Stimulated activated memory B cell treated with anti-CD40 and anti-IgM and Interleukin-4, amounts not matched to agents 10 μg/mL and 1 μg/mL and 100 μg/mL, for 72 hours (primary cell): ENCODE data around the gene PIP5KL1.

Source experiments
- ATAC-seq: fragments of 150-1000 bp; cut with Tn5 transposase; 2 replicates; pipeline ENCODE4 v1.10.0; 2021
- H3K27ac Mint-ChIP-seq: one replicate; pipeline ENCODE4 v1.8.0; 2022; ENCODE audit warnings: mild to moderate bottlenecking, mixed read lengths
- H3K27me3 Mint-ChIP-seq: one replicate; pipeline ENCODE4 v1.8.0; 2022; ENCODE audit warnings: mixed read lengths
- H3K36me3 Mint-ChIP-seq: one replicate; pipeline ENCODE4 v1.8.0; 2022; ENCODE audit warnings: mixed read lengths
- H3K4me1 Mint-ChIP-seq: one replicate; pipeline ENCODE4 v1.8.0; 2022; ENCODE audit warnings: mixed read lengths
- H3K4me3 Mint-ChIP-seq: one replicate; pipeline ENCODE4 v1.8.0; 2022; ENCODE audit warnings: mild to moderate bottlenecking, moderate library complexity, mixed read lengths
- H3K9me3 Mint-ChIP-seq: one replicate; pipeline ENCODE4 v1.8.0; 2022; ENCODE audit warnings: mixed read lengths

Gene PIP5KL1

GRCh38 chr9:127934248-127934647 lies 3.7 kb upstream of the PIP5KL1 start:
- Mint-ChIP-seq H3K4me1 (peaks cover 72% of the 10 kb centered on the region), H3K27ac (peak overlapping the region; percentile 5), H3K4me3 (peak overlapping the region; percentile 35), H3K9me3 (no peaks in the 10 kb centered on the region), H3K27me3 (no peaks in the 10 kb centered on the region), H3K36me3 (peaks cover 21% of the 10 kb centered on the region)
- no peak for ATAC-seq

GRCh38 chr9:127931092-127931881 lies 710 bp upstream of the PIP5KL1 start:
- H3K4me1 Mint-ChIP-seq: peaks cover 59% of the 10 kb centered on the region
- ATAC-seq: peak; percentile 73
- peak overlapping the region; percentile 79 for H3K27ac Mint-ChIP-seq

GRCh38 chr9:127929625-127929979 lies 975 bp downstream of the PIP5KL1 start:
- H3K27me3 Mint-ChIP-seq: peaks cover 27% of the 10 kb centered on the region
- peaks cover 19% of the 10 kb centered on the region for H3K36me3 Mint-ChIP-seq
- peaks cover 52% of the 10 kb centered on the region for H3K4me1 Mint-ChIP-seq
- H3K27ac Mint-ChIP-seq: no peak overlapping the region
- peak overlapping the region; percentile 61 for H3K4me3 Mint-ChIP-seq
- no peak for ATAC-seq
- H3K9me3 Mint-ChIP-seq: no peaks in the 10 kb centered on the region

More at GRCh38 chr9:127931092-127931881, 710 bp upstream of the PIP5KL1 start:
- H3K36me3 Mint-ChIP-seq: peaks cover 20% of the 10 kb centered on the region
- H3K9me3 Mint-ChIP-seq: no peaks in the 10 kb centered on the region
- H3K4me3 Mint-ChIP-seq: peak overlapping the region; percentile 76
- peaks cover 12% of the 10 kb centered on the region for H3K27me3 Mint-ChIP-seq

GRCh38 chr9:127928676-127929624 lies 1.6 kb downstream of the PIP5KL1 start:
- Mint-ChIP-seq H3K4me1 (peaks cover 45% of the 10 kb centered on the region), H3K9me3 (no peaks in the 10 kb centered on the region), H3K4me3 (no peak overlapping the region), H3K27me3 (peaks cover 30% of the 10 kb centered on the region), H3K27ac (no peak overlapping the region), H3K36me3 (peaks cover 14% of the 10 kb centered on the region)
- ATAC-seq: no peak

GRCh38 chr9:127927988-127928675 lies 2.4 kb downstream of the PIP5KL1 start:
- peaks cover 30% of the 10 kb centered on the region for H3K27me3 Mint-ChIP-seq
- H3K9me3 Mint-ChIP-seq: no peaks in the 10 kb centered on the region
- ATAC-seq: no peak
- no peak overlapping the region for H3K27ac Mint-ChIP-seq
- peak overlapping the region; percentile 75 for H3K4me3 Mint-ChIP-seq
- H3K4me1 Mint-ChIP-seq: peaks cover 44% of the 10 kb centered on the region
- peaks cover 11% of the 10 kb centered on the region for H3K36me3 Mint-ChIP-seq

- Mint-ChIP-seq H3K9me3 (no peaks in the 10 kb centered on the region), H3K27me3 (peaks cover 30% of the 10 kb centered on the region), H3K4me3 (peak overlapping the region; percentile 75), H3K36me3 (peaks cover 6% of the 10 kb centered on the region), H3K4me1 (peaks cover 44% of the 10 kb centered on the region), H3K27ac (no peak overlapping the region)
- peak; percentile 39 for ATAC-seq
Measured at GRCh38 chr9:127927201-127927987, 3.2 kb downstream of the PIP5KL1 start.

- no peak overlapping the region for H3K27ac Mint-ChIP-seq
- peaks cover 6% of the 10 kb centered on the region for H3K36me3 Mint-ChIP-seq
- H3K4me3 Mint-ChIP-seq: peak overlapping the region; percentile 75
- peaks cover 30% of the 10 kb centered on the region for H3K27me3 Mint-ChIP-seq
- peaks cover 48% of the 10 kb centered on the region for H3K4me1 Mint-ChIP-seq
- H3K9me3 Mint-ChIP-seq: no peaks in the 10 kb centered on the region
- no peak for ATAC-seq
Measured at GRCh38 chr9:127926906-127927200, 3.7 kb downstream of the PIP5KL1 start.

- no peaks in the 10 kb centered on the region for H3K9me3 Mint-ChIP-seq
- H3K27me3 Mint-ChIP-seq: peaks cover 30% of the 10 kb centered on the region
- H3K27ac Mint-ChIP-seq: peak overlapping the region; percentile 5
- H3K4me1 Mint-ChIP-seq: peaks cover 48% of the 10 kb centered on the region
- peak overlapping the region; percentile 75 for H3K4me3 Mint-ChIP-seq
- no peak for ATAC-seq
- H3K36me3 Mint-ChIP-seq: peaks cover 6% of the 10 kb centered on the region
Measured at GRCh38 chr9:127925959-127926905, 4.3 kb downstream of the PIP5KL1 start.

- no peak overlapping the region for H3K4me3 Mint-ChIP-seq
- H3K27me3 Mint-ChIP-seq: peaks cover 30% of the 10 kb centered on the region
- no peaks in the 10 kb centered on the region for H3K9me3 Mint-ChIP-seq
- H3K36me3 Mint-ChIP-seq: peaks cover 6% of the 10 kb centered on the region
- no peak overlapping the region for H3K27ac Mint-ChIP-seq
- no peak for ATAC-seq
- peaks cover 46% of the 10 kb centered on the region for H3K4me1 Mint-ChIP-seq
Measured at GRCh38 chr9:127924736-127925444, 5.7 kb downstream of the PIP5KL1 start.

GRCh38 chr9:127923771-127924170 lies 6.8 kb downstream of the PIP5KL1 start:
- no peak overlapping the region for H3K4me3 Mint-ChIP-seq
- ATAC-seq: no peak
- peaks cover 49% of the 10 kb centered on the region for H3K4me1 Mint-ChIP-seq
- peaks cover 29% of the 10 kb centered on the region for H3K27me3 Mint-ChIP-seq
- no peak overlapping the region for H3K27ac Mint-ChIP-seq
- no peaks in the 10 kb centered on the region for H3K9me3 Mint-ChIP-seq
- H3K36me3 Mint-ChIP-seq: peaks cover 13% of the 10 kb centered on the region

GRCh38 chr9:127923046-127923445 lies 7.5 kb downstream of the PIP5KL1 start:
- Mint-ChIP-seq H3K9me3 (no peaks in the 10 kb centered on the region), H3K36me3 (peaks cover 13% of the 10 kb centered on the region), H3K4me3 (no peak overlapping the region), H3K27ac (no peak overlapping the region), H3K27me3 (peaks cover 22% of the 10 kb centered on the region), H3K4me1 (peaks cover 56% of the 10 kb centered on the region)
- ATAC-seq: no peak

- H3K4me3 Mint-ChIP-seq: peak overlapping the region; percentile 48
- H3K4me1 Mint-ChIP-seq: peaks cover 59% of the 10 kb centered on the region
- ATAC-seq: peak; percentile 27
- H3K27me3 Mint-ChIP-seq: peaks cover 21% of the 10 kb centered on the region
- no peaks in the 10 kb centered on the region for H3K9me3 Mint-ChIP-seq
- peaks cover 13% of the 10 kb centered on the region for H3K36me3 Mint-ChIP-seq
- peak overlapping the region; percentile 31 for H3K27ac Mint-ChIP-seq
Measured at GRCh38 chr9:127921557-127922120, 8.9 kb downstream of the PIP5KL1 start.

GRCh38 chr9:127920794-127921193 lies 9.8 kb downstream of the PIP5KL1 start:
- Mint-ChIP-seq H3K4me1 (peaks cover 56% of the 10 kb centered on the region), H3K27me3 (peaks cover 14% of the 10 kb centered on the region), H3K27ac (peak overlapping the region; percentile 68), H3K4me3 (no peak overlapping the region), H3K9me3 (no peaks in the 10 kb centered on the region), H3K36me3 (peaks cover 13% of the 10 kb centered on the region)
- ATAC-seq: no peak
